Measurements from ENCODE around the gene SNAI1.

SNAI1 gene

GRCh38 chr20:50029083-50029696 lies 46.4 kb downstream of the SNAI1 start:
- no peak overlapping the region for H3K4me3 ChIP-seq (ENCODE audit: low read depth, low read length)
- no peak for TF ChIP-seq CTCF (IDR thresholded peaks at IDR 0.05; ENCODE audit: low read depth, low read length)

GRCh38 chr20:50029697-50030461 lies 47.1 kb downstream of the SNAI1 start:
- TF ChIP-seq CTCF (IDR thresholded peaks at IDR 0.05; ENCODE audit: low read depth, low read length) = no peak
- no peak overlapping the region for H3K4me3 ChIP-seq (ENCODE audit: low read depth, low read length)

- no peak for TF ChIP-seq CTCF (IDR thresholded peaks at IDR 0.05; ENCODE audit: low read depth, low read length)
- H3K4me3 ChIP-seq (ENCODE audit: low read depth, low read length) = no peak overlapping the region
These were observed 50.3 kb downstream of the SNAI1 start for GRCh38 chr20:50032955-50033666.

DNA sequence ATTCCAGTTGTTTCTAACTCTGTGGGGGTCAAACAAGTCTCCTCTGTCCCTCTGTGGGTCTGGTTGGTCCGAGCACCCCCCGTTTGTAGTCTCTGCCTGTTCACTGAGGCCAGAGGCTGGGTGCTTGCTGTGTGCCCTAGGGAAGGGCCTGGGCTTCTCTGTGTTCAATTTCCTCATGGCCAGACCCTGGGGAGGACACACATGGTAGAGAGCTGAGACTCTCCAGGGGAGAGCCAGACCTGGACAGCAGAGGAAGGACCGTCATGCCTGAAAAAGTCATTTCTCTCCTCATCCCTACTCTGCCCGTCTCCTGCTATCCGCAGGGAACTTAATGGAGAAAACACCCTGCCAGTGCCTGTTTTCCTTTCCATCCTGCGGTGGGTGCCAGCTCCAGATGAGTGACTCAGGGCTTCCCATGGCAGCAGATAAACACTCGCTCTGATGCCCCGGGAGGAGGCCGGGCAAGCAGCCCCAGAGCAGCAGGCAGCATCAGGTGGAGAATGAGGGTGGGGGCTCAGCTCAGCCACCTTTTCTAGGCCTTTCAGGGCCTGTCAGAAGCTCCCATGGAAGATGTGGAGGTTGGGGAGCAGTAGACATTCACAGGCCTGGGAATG lies 51.9 kb downstream of the SNAI1 start:
- no peak for TF ChIP-seq CTCF (IDR thresholded peaks at IDR 0.05; ENCODE audit: low read depth, low read length)
- no peak overlapping the region for H3K4me3 ChIP-seq (ENCODE audit: low read depth, low read length)

- no peak overlapping the region for H3K4me3 ChIP-seq (ENCODE audit: low read depth, low read length)
- TF ChIP-seq CTCF (IDR thresholded peaks at IDR 0.05; ENCODE audit: low read depth, low read length) = no peak
These were observed 53.9 kb downstream of the SNAI1 start for GRCh38 chr20:50036703-50037102.

- TF ChIP-seq CTCF (IDR thresholded peaks at IDR 0.05; ENCODE audit: low read depth, low read length) = no peak
- H3K4me3 ChIP-seq (ENCODE audit: low read depth, low read length) = no peak overlapping the region
These were observed 54.3 kb downstream of the SNAI1 start for GRCh38 chr20:50037123-50037522.
